NCI-H1048 (cell line): ENCODE measurements around the gene BAIAP2L2.
"Not testable (repeated sequence)": the region's sequence is repeated elsewhere in the genome, so short reads cannot be mapped to it uniquely, and the experiment has no call there.

Experiments used
- DNase-seq: peaks from one replicate; lab custom pipeline; 2025; lab: John Stamatoyannopoulos, UW

The BAIAP2L2 gene

DNA sequence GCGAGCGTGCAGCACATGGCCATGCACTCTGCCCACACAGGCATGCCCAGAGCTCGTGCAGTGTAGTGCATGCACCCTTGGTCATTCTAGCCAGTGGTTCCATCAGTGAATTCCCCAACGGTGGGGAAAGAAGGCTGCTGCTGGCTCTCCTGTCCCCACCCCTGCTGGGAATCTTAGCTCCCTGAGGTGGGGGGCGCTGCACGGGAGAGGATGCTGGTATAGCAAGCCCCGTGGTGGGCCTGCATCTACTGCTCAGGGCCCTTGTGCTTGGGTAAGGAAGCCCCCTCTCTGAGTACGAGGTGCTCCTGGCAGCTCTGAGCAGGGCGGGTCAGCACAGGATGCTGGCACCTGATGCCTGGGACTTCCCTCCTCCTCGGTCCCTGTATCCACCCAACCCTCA, 18.5 kb upstream of the BAIAP2L2 start:
- no peak for DNase-seq

DNA sequence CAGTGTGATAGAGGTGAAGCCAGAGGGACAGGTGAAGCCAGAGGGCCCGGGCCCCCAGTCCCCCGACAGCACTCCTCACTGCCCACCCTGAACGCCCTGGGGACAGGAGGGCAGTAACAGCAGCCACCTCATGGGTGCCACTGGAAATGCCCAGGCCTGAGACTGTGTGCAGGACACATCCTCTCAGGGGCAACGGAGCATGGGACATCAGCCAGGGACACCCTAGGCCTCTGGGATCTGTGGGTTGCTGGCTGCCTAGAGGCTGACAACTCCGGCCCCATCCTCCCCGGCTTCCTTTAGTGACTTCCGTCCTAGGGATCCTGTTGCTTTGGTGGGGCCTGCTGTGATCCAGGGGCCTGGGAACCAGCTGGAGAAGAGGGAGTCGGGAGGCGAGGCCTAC, 17.4 kb upstream of the BAIAP2L2 start:
- no peak for DNase-seq

DNA sequence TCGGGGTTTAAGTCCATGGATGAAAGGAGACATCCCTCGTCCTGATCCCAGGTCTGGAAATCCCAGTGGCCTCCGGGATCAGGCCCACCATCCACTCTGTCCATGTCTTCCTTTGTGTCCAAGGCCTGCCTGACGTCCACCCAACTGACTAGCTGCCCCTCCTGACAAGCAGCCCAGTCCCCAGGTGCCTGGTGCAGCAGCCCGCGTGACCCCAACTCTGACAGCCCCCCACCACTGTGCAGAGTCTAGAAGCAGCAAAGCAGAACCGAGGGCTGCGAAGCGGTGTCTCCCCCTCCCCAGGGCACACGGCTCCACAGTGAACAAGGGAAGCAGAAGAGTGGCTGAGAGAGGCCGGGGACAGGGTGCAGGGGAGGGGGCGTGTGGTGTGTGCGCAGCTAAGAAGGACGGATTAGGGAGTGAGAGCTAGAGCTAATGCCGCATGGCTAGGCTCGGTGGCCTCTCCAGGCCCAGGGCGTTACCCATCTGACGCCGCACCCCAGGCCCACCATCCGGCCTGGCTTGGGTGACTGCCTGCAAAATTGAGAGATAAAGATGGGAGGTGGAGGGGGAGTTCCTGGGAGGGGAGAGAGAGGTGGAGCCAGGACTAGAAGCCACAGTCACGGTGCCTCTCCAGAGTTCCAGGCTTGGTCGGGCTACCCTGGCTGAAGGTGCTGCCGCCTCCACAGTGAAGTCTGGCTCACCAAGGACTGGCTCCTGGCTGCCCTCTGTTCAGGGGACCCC, 16.6 kb upstream of the BAIAP2L2 start:
- DNase-seq = no peak

DNA sequence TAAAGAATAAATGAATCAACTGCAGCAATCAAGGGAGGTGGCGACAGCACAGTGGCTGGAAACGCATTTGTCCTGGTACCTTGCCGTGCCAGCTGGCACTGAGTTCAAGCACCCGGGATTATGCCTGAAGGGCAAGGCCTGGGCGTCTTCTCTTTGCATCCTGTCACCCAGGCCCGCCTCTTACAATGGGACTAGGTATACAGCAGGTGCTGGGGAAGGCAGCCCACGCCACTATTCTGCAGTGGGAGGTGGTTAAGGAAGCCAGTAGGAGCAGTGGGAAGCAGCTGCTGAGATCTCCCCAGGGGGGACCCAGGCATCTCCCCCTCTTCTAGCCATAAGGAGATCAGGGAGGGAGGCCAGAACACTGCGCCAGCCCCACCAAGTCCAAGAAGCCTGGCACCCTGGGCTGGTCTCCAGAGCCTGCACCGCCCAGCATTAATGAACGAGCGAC, 15.3 kb upstream of the BAIAP2L2 start:
- no peak for DNase-seq

DNA sequence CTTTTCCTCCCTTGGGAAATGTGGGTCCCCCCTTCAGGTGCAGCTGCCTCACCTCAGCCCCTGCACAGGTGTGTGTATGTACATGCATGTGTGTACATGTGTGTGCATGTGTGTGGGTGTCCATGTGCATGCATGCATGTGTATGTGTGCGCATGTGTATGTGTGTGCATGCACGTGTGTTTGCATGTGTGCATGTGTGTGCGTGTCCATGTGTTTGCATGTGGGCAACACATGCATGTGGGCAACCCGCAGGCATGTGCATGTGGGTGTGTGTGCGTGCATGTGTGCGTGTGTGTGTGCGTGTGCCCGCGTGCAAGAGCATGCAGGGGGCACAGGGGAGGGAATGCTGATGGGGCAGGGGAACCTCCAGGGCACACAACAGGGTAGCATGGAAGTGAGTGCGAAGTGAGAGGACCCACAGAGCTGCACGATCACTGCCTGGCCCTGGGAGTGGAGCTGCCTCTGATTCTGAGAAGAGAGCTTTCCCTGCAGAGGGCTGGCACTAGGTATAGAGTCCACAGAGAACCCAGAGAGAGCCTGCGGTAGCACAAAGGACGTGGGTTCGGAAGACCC, 14.6 kb upstream of the BAIAP2L2 start:
- DNase-seq = no peak

DNA sequence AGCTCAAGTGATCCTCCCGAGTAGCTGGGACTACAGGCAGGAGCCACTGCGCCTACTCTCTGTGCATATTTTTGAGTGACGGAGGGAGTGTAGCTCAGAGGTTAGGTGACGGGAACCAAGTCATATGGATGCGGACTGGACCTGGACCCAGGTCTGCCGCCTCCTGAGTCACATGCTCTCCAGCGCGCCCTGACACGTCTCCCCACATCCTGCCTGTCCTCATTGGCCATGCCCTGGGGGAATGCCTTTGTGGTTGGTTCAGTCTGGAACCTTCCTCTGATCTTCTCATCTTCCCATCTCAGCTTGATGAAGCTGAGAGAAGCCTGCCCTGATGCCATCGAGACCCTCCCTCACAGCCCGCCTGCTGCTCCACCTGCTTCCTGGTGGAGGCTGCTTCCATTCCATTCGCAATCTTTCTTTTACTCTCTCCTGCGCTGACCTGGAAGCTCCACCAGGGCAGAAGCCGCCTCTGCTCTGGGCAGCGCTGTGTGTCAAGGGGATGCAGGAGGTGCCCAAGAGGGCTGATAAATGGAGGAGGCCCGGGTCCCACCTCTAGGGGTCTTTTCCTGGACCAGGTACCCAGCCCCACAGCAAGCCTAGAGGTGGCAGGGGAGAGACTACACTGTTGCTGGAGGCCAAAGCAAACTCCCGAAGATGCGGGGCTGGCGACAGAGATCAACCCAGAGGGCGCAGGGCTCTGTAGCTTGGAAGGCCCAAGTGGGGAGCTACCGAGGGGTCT, 13.9 kb upstream of the BAIAP2L2 start:
- DNase-seq = no peak

DNA sequence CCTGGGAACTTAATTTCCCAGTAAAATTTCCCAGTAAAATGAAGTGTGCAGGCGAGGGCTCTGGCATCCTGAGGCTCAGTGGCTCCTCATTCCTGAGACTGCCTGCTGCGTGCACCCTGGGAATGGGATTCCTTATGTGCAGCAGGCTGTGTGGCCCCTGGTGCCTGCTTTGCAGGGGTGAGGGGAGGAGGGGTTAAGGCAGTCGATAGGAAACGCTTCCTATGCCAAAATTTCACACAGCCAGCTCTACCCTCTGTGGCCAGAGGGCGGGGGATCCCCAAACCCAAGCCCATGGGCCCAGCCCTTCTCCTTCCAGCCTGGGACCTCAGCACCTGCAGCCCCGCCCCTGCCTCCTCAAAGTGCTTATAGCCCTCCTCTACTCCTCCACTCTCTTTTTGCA, 12.1 kb upstream of the BAIAP2L2 start:
- DNase-seq = no peak

DNA sequence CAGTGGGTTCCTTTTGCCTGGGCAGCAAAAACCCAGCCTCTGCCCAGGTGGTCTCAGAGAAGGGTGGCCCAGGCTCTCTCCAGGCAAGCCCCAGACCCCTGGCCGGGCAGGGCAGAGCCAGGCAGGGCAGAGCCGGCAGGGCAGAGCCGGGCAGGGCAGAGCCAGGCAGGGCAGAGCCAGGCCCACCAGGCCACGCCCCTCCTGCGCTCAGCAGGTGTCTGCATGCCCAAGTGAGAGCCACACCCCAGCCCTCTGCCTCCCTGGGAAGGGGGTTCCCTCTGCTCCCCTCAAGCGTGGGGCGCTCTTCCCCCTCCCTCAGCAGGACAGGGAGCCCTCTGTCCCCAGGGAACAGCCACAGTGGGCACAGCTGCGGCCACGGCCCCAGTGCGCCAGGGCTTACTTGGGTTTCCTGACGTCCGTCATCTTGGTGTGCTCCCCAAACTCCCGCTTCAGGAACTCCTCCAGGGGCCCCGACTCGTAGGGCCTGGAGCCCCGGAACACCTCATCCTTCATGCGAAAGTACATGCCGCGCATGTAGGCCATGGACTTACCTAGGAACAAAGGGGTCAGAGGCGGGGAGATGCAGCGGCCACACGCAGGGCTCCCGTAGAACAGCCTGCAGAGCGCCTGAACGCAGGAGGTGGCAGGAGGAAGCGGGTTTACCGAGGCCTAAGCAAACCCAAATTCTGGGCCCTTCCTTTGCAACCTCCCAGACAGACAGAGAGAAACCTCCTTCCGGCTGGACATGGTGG, 10.1 kb upstream of the BAIAP2L2 start:
- no peak for DNase-seq

DNA sequence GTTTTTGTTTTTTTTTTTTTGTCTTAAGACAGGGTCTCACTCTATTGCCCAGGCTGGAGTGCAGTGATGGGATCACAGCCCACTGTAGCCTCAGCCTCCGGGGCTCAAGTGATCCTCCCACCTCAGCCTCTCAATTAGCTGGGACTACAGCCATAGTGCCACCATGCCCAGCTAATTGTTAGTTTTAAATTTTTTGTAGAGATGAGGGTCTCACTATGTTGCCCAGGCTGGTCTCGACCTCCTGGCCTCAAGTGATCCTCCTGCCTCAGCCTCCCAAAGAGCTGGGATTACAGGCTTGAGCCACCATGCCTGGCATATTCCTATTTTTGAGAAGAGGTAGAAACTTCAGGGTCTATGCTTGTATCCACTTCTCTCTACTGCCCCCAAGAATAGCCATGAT, 8.3 kb upstream of the BAIAP2L2 start:
- not testable (repeated sequence) for DNase-seq

DNA sequence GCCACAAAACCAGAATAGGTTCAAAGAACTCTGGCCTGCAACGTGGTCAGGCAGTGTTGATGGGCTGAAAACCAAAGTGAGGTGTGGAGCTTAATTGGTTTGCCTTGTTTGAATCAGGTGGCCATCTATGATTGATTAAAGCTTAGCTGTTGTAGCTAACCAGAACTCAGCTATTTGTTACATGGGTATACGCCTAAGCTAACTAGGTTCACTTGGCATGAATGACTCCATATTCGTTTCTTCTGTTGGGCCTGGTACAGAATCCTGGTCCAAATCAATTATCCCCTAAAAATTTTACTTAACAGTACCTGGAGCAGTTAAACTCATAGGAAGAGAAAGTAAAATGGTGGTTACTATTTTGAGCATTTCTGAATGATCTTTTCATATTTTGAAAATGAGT, 7.7 kb upstream of the BAIAP2L2 start:
- DNase-seq = no peak

DNA sequence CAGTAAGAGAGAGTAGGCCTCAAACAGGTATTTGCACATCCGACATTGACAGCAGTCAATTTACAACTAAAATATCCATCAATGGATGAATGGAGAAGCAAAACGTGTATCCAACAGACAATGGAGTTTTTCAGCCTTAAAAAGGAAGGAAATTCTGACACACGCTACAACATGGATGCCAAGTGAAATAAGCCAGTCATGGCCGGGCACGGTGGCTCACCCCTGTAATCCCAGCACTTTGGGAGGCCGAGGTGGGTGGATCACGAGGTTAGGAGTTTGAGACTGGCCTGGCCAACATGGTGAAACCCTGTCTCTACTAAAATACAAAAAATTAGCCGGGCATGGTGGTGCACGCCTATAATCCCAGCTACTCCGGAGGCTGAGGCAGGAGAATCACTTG, 7.1 kb upstream of the BAIAP2L2 start:
- DNase-seq = not testable (repeated sequence)

DNA sequence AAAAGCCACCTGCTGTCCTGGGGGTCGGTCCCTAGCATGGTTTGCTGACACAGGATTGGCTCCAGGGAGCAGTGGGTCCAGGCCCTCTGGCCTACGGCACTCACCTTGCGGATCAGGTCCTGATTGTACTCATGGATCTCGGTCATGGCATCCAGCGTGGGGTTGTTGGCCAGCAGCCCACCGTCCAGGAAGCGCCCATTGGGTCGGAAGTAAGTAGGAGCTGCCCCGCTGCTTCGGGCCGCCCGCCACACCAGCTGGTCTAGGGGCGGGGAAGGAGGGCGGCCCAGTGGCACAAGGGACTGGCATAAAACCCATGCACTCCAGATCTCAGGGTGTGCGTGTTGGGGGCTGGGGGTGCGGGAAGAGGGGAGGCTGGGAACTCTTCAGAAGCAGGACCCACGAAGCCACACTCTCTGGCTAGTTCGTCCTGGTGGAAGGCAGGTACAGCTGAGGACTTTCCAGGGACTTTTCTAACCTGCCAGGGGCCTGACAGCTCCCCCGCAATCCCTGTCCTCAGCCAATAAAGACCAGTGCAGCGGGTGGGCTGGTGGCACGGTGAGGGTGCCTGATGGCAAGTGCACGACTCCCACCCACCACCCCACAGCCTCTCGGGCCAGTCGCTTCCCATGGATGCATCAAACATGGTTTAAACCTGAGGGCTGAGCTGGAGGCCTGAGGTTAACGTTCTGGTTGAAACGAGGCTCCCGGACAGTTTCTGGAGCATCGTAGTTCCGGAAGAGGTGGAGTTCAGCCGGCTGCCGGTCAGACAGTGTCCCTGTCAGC, 5.1 kb upstream of the BAIAP2L2 start:
- DNase-seq = no peak

DNA sequence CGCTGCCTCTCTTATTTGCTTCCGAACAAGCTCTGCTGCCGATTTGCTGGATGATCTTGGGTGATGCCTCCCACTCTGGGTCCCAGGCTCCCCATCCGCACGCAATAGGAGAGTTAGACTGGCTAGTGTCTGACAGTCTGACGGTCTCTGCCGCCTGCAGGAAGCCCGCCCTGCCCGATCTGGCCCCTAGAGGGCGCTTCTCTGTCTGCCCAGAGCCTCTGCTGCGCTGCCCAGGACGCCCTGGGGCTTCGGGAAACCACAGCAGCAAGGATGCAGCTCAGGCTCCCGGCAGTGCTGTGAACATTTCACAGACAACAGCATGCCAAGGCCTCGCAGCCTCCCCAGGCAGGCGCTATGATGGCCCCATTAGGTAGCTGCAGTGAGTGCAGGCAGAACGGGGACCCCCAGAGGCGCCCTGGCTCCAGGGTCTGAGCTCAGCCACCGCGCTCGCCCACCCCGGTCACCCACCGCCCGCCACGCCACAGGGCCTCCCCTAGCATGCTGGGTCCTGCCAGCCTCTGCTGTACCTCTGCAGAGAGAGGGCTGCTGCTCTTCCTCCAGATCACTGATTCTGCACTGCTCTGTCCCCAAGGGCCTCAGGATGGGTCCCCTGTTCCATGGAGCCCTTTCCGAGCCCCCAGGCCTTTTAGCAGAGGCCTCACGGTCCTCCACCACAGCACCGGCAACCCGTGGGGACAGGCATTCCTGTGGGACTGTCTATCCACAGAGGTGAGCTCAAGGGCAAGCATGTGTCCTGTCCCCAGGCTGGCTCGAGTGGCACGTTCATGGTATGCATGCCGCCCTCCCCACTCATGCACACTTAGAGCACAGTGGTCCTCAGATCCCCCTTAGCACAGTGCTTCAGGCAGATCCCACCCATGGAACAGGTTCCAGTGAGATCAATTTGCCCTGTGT, 4.3 kb upstream of the BAIAP2L2 start:
- DNase-seq = peak; percentile 45

DNA sequence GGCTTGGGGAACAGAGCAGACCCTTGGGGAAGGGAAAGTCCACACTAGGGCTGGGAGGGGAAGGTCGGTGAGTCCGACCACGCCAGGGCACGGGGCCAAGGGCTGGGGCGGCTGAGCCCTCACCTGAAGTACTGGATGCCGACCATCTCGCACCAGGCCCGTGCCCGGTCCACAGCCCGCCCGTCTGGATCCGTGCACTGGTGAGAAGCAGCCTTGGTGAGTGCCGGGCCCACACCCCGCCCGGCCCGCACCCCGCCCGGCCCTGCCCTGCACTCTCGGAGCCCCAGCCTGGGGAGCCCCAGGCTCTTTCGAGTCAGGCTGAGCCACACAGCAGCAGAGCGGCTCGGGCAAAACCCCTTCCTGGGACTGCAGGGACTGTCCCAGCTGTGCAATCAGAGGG, 1.9 kb upstream of the BAIAP2L2 start:
- DNase-seq = no peak

DNA sequence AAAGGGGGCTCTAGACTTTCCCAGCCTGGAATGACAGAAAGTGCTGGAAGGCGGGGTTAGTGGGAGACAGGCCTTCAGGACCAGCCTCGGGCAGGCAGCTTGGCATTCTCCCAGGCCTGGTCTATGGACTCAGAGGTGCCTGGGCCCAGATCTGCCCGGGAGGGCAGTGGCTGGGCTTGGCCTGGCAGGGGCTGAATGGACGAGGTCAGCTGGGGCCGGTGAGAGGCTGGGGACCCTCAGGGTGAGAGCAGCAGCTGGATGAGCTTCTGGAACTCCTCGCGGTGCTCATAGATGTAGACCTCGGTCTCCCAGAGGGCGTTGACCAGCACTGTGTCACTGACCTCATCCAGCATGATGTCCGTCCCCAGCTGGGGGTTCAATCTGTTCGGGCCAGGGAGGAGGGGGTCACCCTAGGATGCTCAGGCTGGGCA, 1.5 kb upstream of the BAIAP2L2 start:
- no peak for DNase-seq

DNA sequence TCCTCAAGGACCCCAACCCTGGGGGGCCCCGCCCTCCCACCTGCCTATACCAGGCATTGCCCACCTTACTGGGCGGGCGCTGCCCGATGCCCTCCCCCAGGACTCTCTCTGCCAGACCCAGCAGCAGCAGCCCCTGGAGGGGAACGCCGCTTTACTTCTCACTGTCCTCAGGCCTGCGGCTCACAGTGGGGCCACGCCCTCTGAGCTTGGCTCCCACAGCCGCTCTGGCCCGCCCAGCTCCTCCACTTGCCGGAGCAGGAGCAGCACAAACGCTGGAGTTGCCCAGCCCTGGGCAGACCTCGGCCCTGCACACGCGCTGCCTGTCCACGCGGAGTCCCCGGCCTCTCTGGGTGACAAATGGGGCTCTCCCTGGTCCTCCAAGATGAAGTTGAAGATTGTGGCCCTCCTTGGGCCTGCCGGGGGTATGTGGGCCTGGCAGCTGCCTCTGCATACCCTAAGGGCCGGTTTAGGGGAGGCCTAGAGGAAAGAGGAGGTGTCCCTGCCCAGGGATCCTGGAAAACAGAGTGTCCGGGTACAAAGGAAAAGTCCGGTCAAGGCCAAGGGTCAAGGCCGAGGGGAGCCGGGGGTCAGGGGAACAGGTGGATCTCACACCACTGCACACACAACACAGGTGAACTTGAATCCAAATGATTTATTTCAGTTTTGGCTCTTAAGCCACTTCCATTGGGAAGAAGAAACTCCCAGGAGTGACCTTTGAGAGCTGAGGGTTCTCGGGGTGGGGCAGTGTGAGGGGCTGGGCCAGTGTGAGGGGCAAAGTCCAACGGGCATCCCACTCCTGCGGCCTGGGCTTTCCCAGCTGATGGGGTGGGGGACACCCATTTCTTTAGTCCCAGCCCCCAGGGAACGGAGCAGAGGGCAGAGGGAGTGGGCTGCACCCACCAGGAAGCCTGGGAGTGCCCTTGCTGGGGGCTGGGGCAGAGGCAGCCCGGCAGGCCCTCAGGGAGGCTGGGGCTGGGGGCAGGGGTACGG, 674 bp upstream of the BAIAP2L2 start:
- no peak for DNase-seq

DNA sequence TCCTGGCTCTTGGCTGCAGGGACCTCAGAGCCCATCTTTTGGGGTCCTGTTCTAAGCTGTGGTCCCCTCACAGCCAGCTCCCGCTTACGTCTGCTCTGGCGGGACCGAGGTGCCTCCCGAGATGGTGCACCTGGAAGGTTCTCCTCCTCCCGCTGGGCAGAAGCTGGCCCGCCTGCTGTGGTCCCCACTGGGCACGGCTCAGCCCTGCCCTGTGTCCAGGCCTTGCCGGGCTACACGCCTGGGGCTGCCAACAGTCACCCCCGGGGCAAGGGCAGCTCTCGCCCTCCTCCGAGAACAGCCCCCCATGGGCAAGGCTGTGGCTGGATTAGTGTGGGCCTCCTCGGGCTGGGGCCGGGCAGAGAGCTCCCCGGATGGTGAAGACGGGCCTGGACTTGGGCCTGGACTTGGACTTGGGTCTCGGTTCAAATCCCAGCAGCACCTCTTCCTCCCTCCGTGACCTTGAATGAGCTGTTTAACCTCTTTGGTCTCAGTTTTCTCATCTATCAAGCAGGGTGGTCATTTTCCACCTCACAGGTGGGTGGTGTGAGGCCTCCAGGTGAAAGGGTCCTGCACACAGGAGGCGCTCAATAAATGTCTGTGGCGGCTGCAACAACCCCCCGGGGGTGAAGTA, 998 bp downstream of the BAIAP2L2 start:
- DNase-seq = no peak

DNA sequence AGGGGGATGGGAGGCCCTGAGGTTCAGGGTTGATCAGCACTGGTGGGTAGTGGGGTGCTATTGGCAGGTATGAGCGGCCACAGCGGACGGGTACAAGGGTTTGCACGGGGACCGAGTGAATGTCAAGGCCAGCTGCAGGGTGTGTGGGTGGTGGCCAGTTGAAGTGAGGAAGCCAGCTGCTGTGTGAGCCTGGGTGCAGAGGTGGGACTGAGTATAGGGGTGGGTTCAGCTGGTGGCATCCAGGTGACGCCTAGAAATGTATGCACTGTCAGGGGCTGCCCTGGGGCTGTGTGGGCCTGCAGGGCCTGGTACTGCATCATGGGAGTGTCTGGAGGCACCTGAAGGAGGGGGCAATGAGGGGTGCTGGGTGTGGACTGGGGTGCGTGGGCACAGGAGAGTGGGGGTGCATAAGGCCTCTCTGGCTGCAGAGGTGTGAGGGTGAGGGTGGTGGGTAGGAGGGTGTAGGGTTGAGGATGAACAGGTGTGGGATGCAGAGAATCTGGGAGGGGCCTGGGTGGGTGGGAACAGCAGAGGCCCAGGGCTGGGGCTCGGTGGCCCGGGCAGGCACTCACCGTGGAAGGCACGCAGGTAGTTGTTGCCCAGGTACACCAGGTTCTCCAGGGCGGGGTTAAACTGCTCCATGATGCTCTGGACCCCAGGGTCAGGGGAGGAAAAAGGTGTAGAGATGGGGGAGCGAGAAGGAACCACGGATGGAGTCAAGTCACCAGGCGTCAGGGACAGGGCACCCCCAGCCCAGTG, 1.7 kb downstream of the BAIAP2L2 start:
- no peak for DNase-seq
